PC-3 (cell line): ENCODE results near the gene DMGDH. TPM values are rescaled to one million over a fixed set of nuclear protein-coding genes. Genes with fewer than 3 reads are reported as not detected.
A peak's percentile ranks its signal among the peaks of the same experiment; 100 is the strongest.

Experiments
- ATAC-seq: fragments of 200-7000 bp; cut with Tn5 transposase; 2 replicates; pipeline ENCODE4 v1.9.1; 2020; ENCODE audit warnings: mild to moderate bottlenecking, moderate library complexity
- BruUV-seq: library from RNA; stranded (reverse); fragments of 400-500 nt; replicated peaks from 2 replicates; lab custom pipeline; 2021; lab: Mats Ljungman, UMichigan
- CTCF ChIA-PET: fragments of 300-600 bp; sonication (Branson Sonifier 250); formaldehyde crosslinking; loops from one replicate; lab custom pipeline; 2022; ENCODE audit warnings: antibody characterized with exemption; lab: Charles Lee
- POLR2A ChIA-PET: fragments of 300-600 bp; sonication (Branson Sonifier 250); formaldehyde crosslinking; loops from one replicate; lab custom pipeline; 2022; ENCODE audit warnings: antibody characterized with exemption; ENCODE audit not compliant: unreplicated experiment; lab: Charles Lee
- DNase-seq: peaks from one replicate; pipeline ENCODE4 v3.0.0-alpha.2; 2015
- H2AFZ ChIP-seq: fragments of 300-600 bp; sonication (generic); 2 replicates; pipeline ENCODE4 v1.6.0; 2016; ENCODE audit warnings: antibody characterized with exemption, low read length
- H3F3A ChIP-seq: fragments of 300-600 bp; sonication (generic); one replicate; pipeline ENCODE4 v1.6.0; 2017; ENCODE audit warnings: antibody characterized with exemption, low read length, control low read depth, mild to moderate bottlenecking; ENCODE audit not compliant: unreplicated experiment
- H3K27ac ChIP-seq: fragments of 300-600 bp; sonication (generic); 2 replicates; pipeline ENCODE4 v1.5.1; 2016; ENCODE audit warnings: mild to moderate bottlenecking, low read length
- H3K27me3 ChIP-seq: fragments of 300-600 bp; sonication (generic); 2 replicates; pipeline ENCODE4 v1.6.1; 2016; ENCODE audit warnings: low read length, mixed read lengths
- H3K36me3 ChIP-seq: fragments of 300-600 bp; sonication (generic); 2 replicates; pipeline ENCODE4 v1.6.1; 2016; ENCODE audit warnings: low read depth, mixed run types, low read length, mixed read lengths
- H3K4me1 ChIP-seq: fragments of 300-600 bp; sonication (generic); 2 replicates; pipeline ENCODE4 v1.5.1; 2016; ENCODE audit warnings: low read length; ENCODE audit not compliant: insufficient read depth
- H3K4me2 ChIP-seq: fragments of 300-600 bp; sonication (generic); 2 replicates; pipeline ENCODE4 v1.6.0; 2016; ENCODE audit warnings: low read length
- H3K4me3 ChIP-seq: fragments of 300-600 bp; sonication (generic); 2 replicates; pipeline ENCODE4 v1.5.1; 2016; ENCODE audit warnings: mild to moderate bottlenecking, low read length, mixed read lengths
- H3K79me2 ChIP-seq: fragments of 300-600 bp; sonication (generic); 2 replicates; pipeline ENCODE4 v1.6.1; 2017; ENCODE audit warnings: low read length, mixed read lengths
- H3K9ac ChIP-seq: fragments of 300-600 bp; sonication (generic); 2 replicates; pipeline ENCODE4 v1.6.0; 2016; ENCODE audit warnings: mild to moderate bottlenecking, low read length
- H3K9me2 ChIP-seq: fragments of 300-600 bp; sonication (generic); replicated peaks from 2 replicates; pipeline ENCODE4 v1.6.1; 2016; ENCODE audit warnings: mixed run types, low read length, mixed read lengths
- H3K9me3 ChIP-seq: fragments of 300-600 bp; sonication (generic); 2 replicates; pipeline ENCODE4 v1.6.1; 2016; ENCODE audit warnings: low read length, mixed read lengths
- H4K20me1 ChIP-seq: fragments of 300-600 bp; sonication (generic); 2 replicates; pipeline ENCODE4 v1.6.1; 2016; ENCODE audit warnings: low read length, mixed read lengths
- CTCF ChIP-seq: fragments of 300-600 bp; sonication (generic); conservative IDR thresholded peaks from 2 replicates; pipeline ENCODE4 v1.5.1; 2017; ENCODE audit warnings: antibody characterized with exemption, low read depth, mild to moderate bottlenecking, low read length
- EZH2 ChIP-seq: fragments of 300-600 bp; sonication (generic); IDR thresholded peaks from one replicate; pipeline ENCODE4 v1.6.1; 2017; ENCODE audit warnings: antibody characterized with exemption, mild to moderate bottlenecking, low read length; ENCODE audit not compliant: unreplicated experiment
- EZH2phosphoT487 ChIP-seq: fragments of 300-600 bp; sonication (generic); IDR thresholded peaks from 2 replicates; pipeline ENCODE4 v1.6.1; 2018; ENCODE audit warnings: mild to moderate bottlenecking, antibody characterized with exemption, low read length, borderline replicate concordance
- intact Hi-C: fragments of 100-400 bp; cut with micrococcal nuclease; formaldehyde crosslinking; loops from 2 replicates; pipeline ENCODE4 v1.9.0; 2023
- total RNA-seq: library from RNA; depleted of rRNA; stranded (reverse); fragments of >200 nt; gene quantifications from 2 replicates; pipeline ENCODE4 v1.2.3, GENCODE V29; 2014

DMGDH gene
- total RNA-seq, 1 experiment from 2014 or later, result not detected

GRCh38 chr5:79021753-79022152 lies 47.7 kb downstream of the DMGDH start:
- POLR2A ChIA-PET, result no interaction called here
- no peak overlapping the region for H3K9ac ChIP-seq
- no peak overlapping the region for H3K27ac ChIP-seq
- H3K79me2 ChIP-seq, result no peaks in the 10 kb centered on the region
- ATAC-seq, result no peak
- H3K36me3 ChIP-seq, result no peaks in the 10 kb centered on the region
- H3K9me3 ChIP-seq, result no peaks in the 10 kb centered on the region
- H3K9me2 ChIP-seq, result no peaks in the 10 kb centered on the region
- intact Hi-C loops, result loop anchor here (1.0 to 10.0 kb wide), 6 partner anchors 96 to 1061 kb away; no protein-coding TSS in a partner anchor
- no peaks in the 10 kb centered on the region for H3K27me3 ChIP-seq
- no TSS peak for BruUV-seq
- no peak overlapping the region for H3K4me3 ChIP-seq
- H3F3A ChIP-seq, result no peaks in the 10 kb centered on the region
- DNase-seq, result no peak
- TF ChIP-seq EZH2phosphoT487 (no peak), CTCF (no peak), EZH2 (no peak)
- peak overlapping the region; percentile 79; the same call in 1 of the 2 replicates for H2AFZ ChIP-seq
- H4K20me1 ChIP-seq, result no peaks in the 10 kb centered on the region
- H3K4me1 ChIP-seq, result no peaks in the 10 kb centered on the region
- CTCF ChIA-PET, result interaction anchor here (0.6 to 6.2 kb wide), 4 partner anchors 111 to 1062 kb away, joined by 3 to 176 read pairs (median 6); no protein-coding TSS in a partner anchor
- H3K4me2 ChIP-seq, result no peak overlapping the region

GRCh38 chr5:79020861-79021561 lies 48.5 kb downstream of the DMGDH start:
- DNase-seq (peak; percentile 70), ATAC-seq (peak; percentile 87)
- no peak overlapping the region for H3K27ac ChIP-seq
- H3K79me2 ChIP-seq, result no peaks in the 10 kb centered on the region
- H3K4me1 ChIP-seq, result no peaks in the 10 kb centered on the region
- peak overlapping the region; percentile 73 for H3K4me2 ChIP-seq
- ChIA-PET CTCF (interaction anchor here (0.5 to 6.2 kb wide), 7 partner anchors 40 to 1062 kb away, joined by 3 to 176 read pairs (median 4); no protein-coding TSS in a partner anchor), POLR2A (no interaction called here)
- no peaks in the 10 kb centered on the region for H3F3A ChIP-seq
- BruUV-seq, result no TSS peak
- no peaks in the 10 kb centered on the region for H3K9me2 ChIP-seq
- no peaks in the 10 kb centered on the region for H3K27me3 ChIP-seq
- peak overlapping the region; percentile 51 for H3K4me3 ChIP-seq
- H3K9ac ChIP-seq, result no peak overlapping the region
- intact Hi-C loops, result loop anchor here (1.0 to 10.0 kb wide), 6 partner anchors 96 to 1062 kb away; no protein-coding TSS in a partner anchor
- no peaks in the 10 kb centered on the region for H4K20me1 ChIP-seq
- TF ChIP-seq CTCF (peak; percentile 80), EZH2 (no peak), EZH2phosphoT487 (no peak)
- H3K9me3 ChIP-seq, result no peaks in the 10 kb centered on the region
- H3K36me3 ChIP-seq, result no peaks in the 10 kb centered on the region
- peak overlapping the region; percentile 79 for H2AFZ ChIP-seq

GRCh38 chr5:79014631-79015030 lies 54.8 kb downstream of the DMGDH start:
- Histone ChIP-seq H3K4me2 (no peak overlapping the region), H3K36me3 (no peaks in the 10 kb centered on the region), H3K9ac (no peak overlapping the region), H3K9me3 (no peaks in the 10 kb centered on the region), H3K27ac (no peak overlapping the region), H3K4me1 (no peaks in the 10 kb centered on the region), H3K79me2 (no peaks in the 10 kb centered on the region), H3K27me3 (no peaks in the 10 kb centered on the region), H3F3A (no peaks in the 10 kb centered on the region), H3K4me3 (no peak overlapping the region), H3K9me2 (no peaks in the 10 kb centered on the region), H4K20me1 (no peaks in the 10 kb centered on the region), H2AFZ (no peak overlapping the region)
- DNase-seq (no peak), ATAC-seq (no peak)
- CTCF ChIA-PET, result no interaction called here
- intact Hi-C loops, result no loop called here
- POLR2A ChIA-PET, result no interaction called here
- TF ChIP-seq EZH2 (no peak), CTCF (no peak), EZH2phosphoT487 (no peak)
- no TSS peak for BruUV-seq
